RWPE2 (cell line): ENCODE results near the gene TMC4.
A peak's percentile ranks its signal among the peaks of the same experiment; 100 is the strongest.

ENCODE experiments used
- ATAC-seq: fragments of 200-7000 bp; cut with Tn5 transposase; 3 replicates; pipeline ENCODE4 v1.9.1; 2021; ENCODE audit warnings: low read depth
- DNase-seq: peaks from one replicate; pipeline ENCODE4 v3.0.0-alpha.2; 2020; ENCODE audit warnings: low spot score
- H3K27ac ChIP-seq: fragments of 450-650 bp; 2 replicates; pipeline ENCODE4 v1.5.1; 2017; ENCODE audit warnings: mild to moderate bottlenecking; ENCODE audit not compliant: poor library complexity, severe bottlenecking
- H3K27me3 ChIP-seq: fragments of 250-450 bp; sonication (Bioruptor Pico); 2 replicates; pipeline ENCODE4 v1.5.1; 2021; ENCODE audit warnings: mild to moderate bottlenecking, moderate library complexity; ENCODE audit not compliant: insufficient read depth, poor library complexity, severe bottlenecking
- H3K36me3 ChIP-seq: fragments of 250-450 bp; sonication (Bioruptor Pico); 2 replicates; pipeline ENCODE4 v1.5.1; 2020; ENCODE audit warnings: low read depth, mild to moderate bottlenecking, moderate library complexity
- H3K4me1 ChIP-seq: fragments of 250-450 bp; sonication (Bioruptor Pico); 2 replicates; pipeline ENCODE4 v1.5.1; 2021; ENCODE audit warnings: mild to moderate bottlenecking, moderate library complexity; ENCODE audit not compliant: insufficient read depth, poor library complexity, severe bottlenecking
- H3K4me3 ChIP-seq: fragments of 250-450 bp; sonication (Bioruptor Pico); 2 replicates; pipeline ENCODE4 v1.5.1; 2021; ENCODE audit warnings: mild to moderate bottlenecking, moderate library complexity; ENCODE audit not compliant: severe bottlenecking
- H3K9me3 ChIP-seq: fragments of 250-450 bp; sonication (Bioruptor Pico); 2 replicates; pipeline ENCODE4 v1.5.1; 2021; ENCODE audit warnings: mild to moderate bottlenecking, moderate library complexity; ENCODE audit not compliant: severe bottlenecking
- TF ChIP-seq, protein P1 (sequence below): fragments of 450-650 bp; IDR thresholded peaks from one replicate; pipeline ENCODE4 v1.5.1; 2017; ENCODE audit warnings: mild to moderate bottlenecking, moderate library complexity; ENCODE audit not compliant: poor library complexity, severe bottlenecking

The TMC4 gene

GRCh38 chr19:54137699-54138488, 35.1 kb downstream of the TMC4 start, which contains the start of gene CNOT3:
TSS of gene CNOT3 (plus strand) at chr19:54137762. CDS start at chr19:54142979, 5,217 bp downstream.
- Histone ChIP-seq H3K4me3 (peak within 1 kb of the TSS; percentile 78), H3K36me3 (peaks cover 40% of the 10 kb centered on the region), H3K4me1 (peaks cover 3% of the 10 kb centered on the region), H3K27me3 (no peaks in the 10 kb centered on the region), H3K27ac (peak within 1 kb of the TSS; percentile 75), H3K9me3 (no peaks in the 10 kb centered on the region)
- ATAC-seq (no peak), DNase-seq (no peak)
- TF ChIP-seq, protein P1, sequence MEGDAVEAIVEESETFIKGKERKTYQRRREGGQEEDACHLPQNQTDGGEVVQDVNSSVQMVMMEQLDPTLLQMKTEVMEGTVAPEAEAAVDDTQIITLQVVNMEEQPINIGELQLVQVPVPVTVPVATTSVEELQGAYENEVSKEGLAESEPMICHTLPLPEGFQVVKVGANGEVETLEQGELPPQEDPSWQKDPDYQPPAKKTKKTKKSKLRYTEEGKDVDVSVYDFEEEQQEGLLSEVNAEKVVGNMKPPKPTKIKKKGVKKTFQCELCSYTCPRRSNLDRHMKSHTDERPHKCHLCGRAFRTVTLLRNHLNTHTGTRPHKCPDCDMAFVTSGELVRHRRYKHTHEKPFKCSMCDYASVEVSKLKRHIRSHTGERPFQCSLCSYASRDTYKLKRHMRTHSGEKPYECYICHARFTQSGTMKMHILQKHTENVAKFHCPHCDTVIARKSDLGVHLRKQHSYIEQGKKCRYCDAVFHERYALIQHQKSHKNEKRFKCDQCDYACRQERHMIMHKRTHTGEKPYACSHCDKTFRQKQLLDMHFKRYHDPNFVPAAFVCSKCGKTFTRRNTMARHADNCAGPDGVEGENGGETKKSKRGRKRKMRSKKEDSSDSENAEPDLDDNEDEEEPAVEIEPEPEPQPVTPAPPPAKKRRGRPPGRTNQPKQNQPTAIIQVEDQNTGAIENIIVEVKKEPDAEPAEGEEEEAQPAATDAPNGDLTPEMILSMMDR, result peak; percentile 21

- ATAC-seq, result peak; percentile 84
Observed at GRCh38 chr19:54136864-54137698, 35.9 kb downstream of the TMC4 start.

DNA sequence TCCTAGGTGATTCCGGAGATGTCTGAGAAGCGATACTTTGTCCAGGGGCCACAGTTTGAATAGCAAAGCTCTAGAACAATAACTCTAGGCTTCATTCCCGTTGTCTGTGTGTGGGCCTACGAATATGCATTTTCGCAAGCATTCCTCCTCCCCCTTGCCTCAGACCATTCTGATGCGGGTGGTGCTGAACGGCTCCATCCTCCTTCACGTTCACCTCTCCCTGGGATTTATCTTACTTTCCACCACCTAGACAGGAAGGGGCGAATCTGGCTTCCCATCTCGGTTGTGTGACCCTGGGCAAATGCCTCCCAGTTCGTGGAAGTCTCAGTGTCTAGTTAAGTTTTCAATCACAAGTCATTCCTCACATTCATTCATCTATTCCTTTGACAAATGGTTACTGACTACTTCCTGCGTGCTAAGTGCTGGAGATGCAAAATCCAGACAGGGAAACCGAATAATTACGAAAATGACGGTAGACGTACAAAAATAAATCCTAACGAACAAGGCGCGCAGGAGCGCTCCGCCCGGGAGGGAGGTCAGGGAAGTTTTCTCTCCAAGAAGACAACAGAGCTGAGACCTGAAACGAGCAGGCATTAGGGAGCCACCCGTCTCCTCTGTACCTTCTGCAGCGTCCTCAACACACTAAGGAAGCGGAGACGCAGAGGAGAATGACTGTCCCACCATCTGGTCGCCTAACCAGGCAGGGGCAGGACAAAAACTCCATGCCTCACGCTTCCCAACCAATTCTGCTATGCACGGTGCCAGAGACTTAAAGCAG, 36.7 kb downstream of the TMC4 start:
- peak overlapping the region; percentile 38 for H3K27ac ChIP-seq
- ATAC-seq (no peak; the same call in 2 of the 3 replicates), DNase-seq (no peak)
- H3K9me3 ChIP-seq, result no peaks in the 10 kb centered on the region
- TF ChIP-seq, protein P1, result no peak
- H3K36me3 ChIP-seq, result peaks cover 24% of the 10 kb centered on the region
- peaks cover 3% of the 10 kb centered on the region for H3K4me1 ChIP-seq
- peak overlapping the region; percentile 40 for H3K4me3 ChIP-seq
- H3K27me3 ChIP-seq, result no peaks in the 10 kb centered on the region

More at GRCh38 chr19:54136864-54137698, 35.9 kb downstream of the TMC4 start:
- peak; percentile 100 for DNase-seq
- Histone ChIP-seq H3K4me1 (peaks cover 3% of the 10 kb centered on the region), H3K4me3 (peak overlapping the region; percentile 78), H3K27ac (peak overlapping the region; percentile 75), H3K27me3 (no peaks in the 10 kb centered on the region), H3K36me3 (peaks cover 32% of the 10 kb centered on the region), H3K9me3 (no peaks in the 10 kb centered on the region)
- TF ChIP-seq, protein P1, result no peak

DNA sequence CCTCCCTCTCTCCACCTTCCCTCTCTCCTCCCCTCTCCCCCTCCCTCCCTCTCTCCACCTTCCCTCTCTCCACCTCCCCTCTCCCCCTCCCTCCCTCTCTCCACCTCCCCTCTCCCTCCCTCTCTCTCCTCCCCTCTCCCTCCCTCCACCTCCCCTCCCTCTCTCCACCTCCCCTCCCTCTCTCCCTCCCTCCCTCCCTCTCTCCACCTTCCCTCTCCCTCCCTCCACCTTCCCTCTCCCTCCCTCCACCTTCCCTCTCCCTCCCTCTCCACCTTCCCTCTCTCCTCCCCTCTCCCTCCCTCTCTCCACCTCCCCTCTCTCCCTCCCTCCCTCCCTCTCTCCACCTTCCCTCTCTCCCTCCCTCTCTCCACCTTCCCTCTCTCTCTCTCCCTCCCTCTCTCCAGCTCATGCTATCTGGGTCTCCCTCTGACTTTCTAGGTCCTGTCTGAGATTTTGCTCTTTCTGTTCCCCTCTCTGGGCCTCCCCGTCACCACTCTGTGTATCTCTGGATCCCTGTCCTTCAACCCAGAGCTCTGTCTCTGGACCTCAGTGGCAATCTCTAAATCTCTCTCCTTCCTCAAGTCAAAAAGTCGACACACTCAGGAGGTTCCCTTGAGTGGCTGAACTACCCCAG, 38.9 kb downstream of the TMC4 start:
- H3K4me3 ChIP-seq, result no peak overlapping the region
- DNase-seq (no peak), ATAC-seq (no peak)
- TF ChIP-seq, protein P1, result no peak
- H3K27me3 ChIP-seq, result no peaks in the 10 kb centered on the region
- no peaks in the 10 kb centered on the region for H3K9me3 ChIP-seq
- H3K27ac ChIP-seq, result peak overlapping the region; percentile 42
- peaks cover 3% of the 10 kb centered on the region for H3K4me1 ChIP-seq
- peaks cover 4% of the 10 kb centered on the region for H3K36me3 ChIP-seq
